Activated CD4-positive, alpha-beta T cell treated with anti-CD3 and anti-CD28 coated beads for 36 hours (primary cell): ENCODE data around the gene ANGPTL2. TPM values are rescaled to one million over a fixed set of nuclear protein-coding genes. Genes with fewer than 3 reads are reported as not detected.

ENCODE experiments used
- ATAC-seq: fragments of 200-7000 bp; cut with Tn5 transposase; one replicate; pipeline ENCODE4 v1.10.0; 2021; ENCODE audit warnings: mild to moderate bottlenecking, moderate library complexity
- CTCF ChIA-PET: fragments of 350-600 bp; sonication (Branson Sonifier 250); formaldehyde crosslinking; loops from one replicate; lab custom pipeline; 2021; ENCODE audit warnings: antibody characterized with exemption; lab: Charles Lee
- POLR2A ChIA-PET: fragments of 350-600 bp; sonication (Branson Sonifier 250); formaldehyde crosslinking; loops from one replicate; lab custom pipeline; 2021; ENCODE audit warnings: antibody characterized with exemption, inconsistent platforms; lab: Charles Lee
- DNase-seq: peaks from one replicate; pipeline ENCODE4 v3.0.0-alpha.2; 2020
- H3K27ac Mint-ChIP-seq: one replicate; pipeline ENCODE4 v1.8.0; 2021; ENCODE audit warnings: mixed read lengths
- H3K27me3 Mint-ChIP-seq: one replicate; pipeline ENCODE4 v1.8.0; 2021; ENCODE audit warnings: mixed read lengths
- H3K36me3 Mint-ChIP-seq: one replicate; pipeline ENCODE4 v1.8.0; 2021; ENCODE audit warnings: low read depth, mixed read lengths
- H3K4me1 Mint-ChIP-seq: one replicate; pipeline ENCODE4 v1.8.0; 2021; ENCODE audit warnings: mixed read lengths
- H3K4me3 Mint-ChIP-seq: one replicate; pipeline ENCODE4 v1.8.0; 2021; ENCODE audit warnings: mild to moderate bottlenecking, moderate library complexity, mixed read lengths
- H3K9me3 Mint-ChIP-seq: one replicate; pipeline ENCODE4 v1.8.0; 2021; ENCODE audit warnings: low read depth, mixed read lengths
- intact Hi-C, 2 experiments: fragments of 100-400 bp; cut with DNase I in 1 of 2; cut with micrococcal nuclease in 1 of 2; formaldehyde crosslinking; loops; one replicate each; pipeline versions ENCODE4 v1.14.2 to v1.15.1; 2022 to 2024; cut with DNase I, micrococcal nuclease
- total RNA-seq, 2 experiments: library from RNA; stranded (reverse); gene quantifications; one replicate each; pipeline ENCODE4 v1.2.3, GENCODE V29; 2021

ANGPTL2 gene
- total RNA-seq, 2 experiments from 2014 or later: not detected

- ATAC-seq (no peak), DNase-seq (no peak)
- no peaks in the 10 kb centered on the region for H3K36me3 Mint-ChIP-seq
- no peaks in the 10 kb centered on the region for H3K9me3 Mint-ChIP-seq
- CTCF ChIA-PET: no interaction called here
- H3K27me3 Mint-ChIP-seq: peaks cover 9% of the 10 kb centered on the region
- no peak overlapping the region for H3K27ac Mint-ChIP-seq
- H3K4me3 Mint-ChIP-seq: no peak overlapping the region
- intact Hi-C loops: no loop called here
- POLR2A ChIA-PET: no interaction called here
- H3K4me1 Mint-ChIP-seq: peaks cover 9% of the 10 kb centered on the region
These were observed 34.6 kb downstream of the ANGPTL2 start for GRCh38 chr9:127087836-127088235.

- Mint-ChIP-seq H3K4me1 (peaks cover 9% of the 10 kb centered on the region), H3K9me3 (no peaks in the 10 kb centered on the region), H3K27me3 (peaks cover 9% of the 10 kb centered on the region), H3K4me3 (no peak overlapping the region), H3K27ac (no peak overlapping the region), H3K36me3 (no peaks in the 10 kb centered on the region)
- no peak for ATAC-seq
- CTCF ChIA-PET: no interaction called here
- POLR2A ChIA-PET: no interaction called here
- DNase-seq: no peak
- intact Hi-C loops: no loop called here
These were observed 35.0 kb downstream of the ANGPTL2 start for GRCh38 chr9:127087411-127087810.

- Mint-ChIP-seq H3K4me3 (no peak overlapping the region), H3K27ac (no peak overlapping the region), H3K36me3 (no peaks in the 10 kb centered on the region), H3K9me3 (no peaks in the 10 kb centered on the region), H3K27me3 (peaks cover 9% of the 10 kb centered on the region), H3K4me1 (peaks cover 9% of the 10 kb centered on the region)
- CTCF ChIA-PET: no interaction called here
- no peak for ATAC-seq
- no peak for DNase-seq
- intact Hi-C loops: no loop called here
- POLR2A ChIA-PET: no interaction called here
These were observed 35.7 kb downstream of the ANGPTL2 start for GRCh38 chr9:127086771-127087170.

- CTCF ChIA-PET: no interaction called here
- ATAC-seq: no peak
- no peaks in the 10 kb centered on the region for H3K36me3 Mint-ChIP-seq
These were observed 37.2 kb downstream of the ANGPTL2 start for GRCh38 chr9:127085186-127085585.

GRCh38 chr9:127084076-127085039 is 38.1 kb downstream of the ANGPTL2 start:
- H3K36me3 Mint-ChIP-seq: no peaks in the 10 kb centered on the region
- peaks cover 9% of the 10 kb centered on the region for H3K27me3 Mint-ChIP-seq
- ChIA-PET POLR2A (interaction anchor here (0.7 kb wide), 1 partner anchor 15 kb away, joined by 3 read pairs; no protein-coding TSS in a partner anchor), CTCF (interaction anchor here (0.6 to 0.9 kb wide), 3 partner anchors 16 to 118 kb away, joined by 3 read pairs; no protein-coding TSS in a partner anchor)
- H3K9me3 Mint-ChIP-seq: no peaks in the 10 kb centered on the region
- intact Hi-C loops: no loop called here
- DNase-seq (no peak), ATAC-seq (no peak)
- no peak overlapping the region for H3K27ac Mint-ChIP-seq
- H3K4me1 Mint-ChIP-seq: peaks cover 9% of the 10 kb centered on the region
- no peak overlapping the region for H3K4me3 Mint-ChIP-seq

More at GRCh38 chr9:127085186-127085585, 37.2 kb downstream of the ANGPTL2 start:
- Mint-ChIP-seq H3K4me3 (no peak overlapping the region), H3K27me3 (peaks cover 9% of the 10 kb centered on the region), H3K27ac (no peak overlapping the region), H3K4me1 (peaks cover 9% of the 10 kb centered on the region), H3K9me3 (no peaks in the 10 kb centered on the region)
- no peak for DNase-seq
- POLR2A ChIA-PET: no interaction called here
- intact Hi-C loops: no loop called here

GRCh38 chr9:127083138-127083980 is 39.1 kb downstream of the ANGPTL2 start:
- ChIA-PET POLR2A (interaction anchor here (0.6 kb wide), 1 partner anchor 111 kb away, joined by 3 read pairs; no protein-coding TSS in a partner anchor), CTCF (interaction anchor here (0.6 to 0.9 kb wide), 5 partner anchors 15 to 340 kb away, joined by 3 read pairs; no protein-coding TSS in a partner anchor)
- intact Hi-C loops: no loop called here
- no peak overlapping the region for H3K4me3 Mint-ChIP-seq
- no peak for ATAC-seq
- no peak for DNase-seq
- no peak overlapping the region for H3K27ac Mint-ChIP-seq
- no peaks in the 10 kb centered on the region for H3K36me3 Mint-ChIP-seq
- peaks cover 9% of the 10 kb centered on the region for H3K27me3 Mint-ChIP-seq
- peaks cover 9% of the 10 kb centered on the region for H3K4me1 Mint-ChIP-seq
- H3K9me3 Mint-ChIP-seq: no peaks in the 10 kb centered on the region

GRCh38 chr9:127081250-127082185 is 40.9 kb downstream of the ANGPTL2 start:
- CTCF ChIA-PET: interaction anchor here (0.6 kb wide), 1 partner anchor 215 kb away, joined by 4 read pairs; no protein-coding TSS in a partner anchor
- DNase-seq: no peak
- H3K4me3 Mint-ChIP-seq: no peak overlapping the region
- intact Hi-C loops: no loop called here
- H3K27ac Mint-ChIP-seq: no peak overlapping the region
- peaks cover 9% of the 10 kb centered on the region for H3K4me1 Mint-ChIP-seq
- H3K9me3 Mint-ChIP-seq: no peaks in the 10 kb centered on the region
- no peaks in the 10 kb centered on the region for H3K36me3 Mint-ChIP-seq
- no peak for ATAC-seq
- peaks cover 13% of the 10 kb centered on the region for H3K27me3 Mint-ChIP-seq
- POLR2A ChIA-PET: no interaction called here

GRCh38 chr9:127079446-127080140 is 42.8 kb downstream of the ANGPTL2 start:
- H3K4me1 Mint-ChIP-seq: peaks cover 4% of the 10 kb centered on the region
- DNase-seq (no peak), ATAC-seq (no peak)
- intact Hi-C loops: no loop called here
- ChIA-PET CTCF (no interaction called here), POLR2A (no interaction called here)
- H3K27me3 Mint-ChIP-seq: peaks cover 7% of the 10 kb centered on the region
- no peaks in the 10 kb centered on the region for H3K9me3 Mint-ChIP-seq
- no peak overlapping the region for H3K4me3 Mint-ChIP-seq
- H3K27ac Mint-ChIP-seq: no peak overlapping the region
- no peaks in the 10 kb centered on the region for H3K36me3 Mint-ChIP-seq

GRCh38 chr9:127078988-127079387 is 43.4 kb downstream of the ANGPTL2 start:
- intact Hi-C loops: no loop called here
- CTCF ChIA-PET: no interaction called here
- POLR2A ChIA-PET: no interaction called here
- no peaks in the 10 kb centered on the region for H3K4me1 Mint-ChIP-seq
- ATAC-seq: no peak
- H3K36me3 Mint-ChIP-seq: no peaks in the 10 kb centered on the region
- DNase-seq: no peak
- no peaks in the 10 kb centered on the region for H3K9me3 Mint-ChIP-seq
- peaks cover 7% of the 10 kb centered on the region for H3K27me3 Mint-ChIP-seq
- H3K4me3 Mint-ChIP-seq: no peak overlapping the region
- no peak overlapping the region for H3K27ac Mint-ChIP-seq

GRCh38 chr9:127078336-127078735 is 44.1 kb downstream of the ANGPTL2 start:
- intact Hi-C loops: no loop called here
- no peak overlapping the region for H3K4me3 Mint-ChIP-seq

More at GRCh38 chr9:127078336-127078735, 44.1 kb downstream of the ANGPTL2 start:
- Mint-ChIP-seq H3K36me3 (no peaks in the 10 kb centered on the region), H3K4me1 (no peaks in the 10 kb centered on the region), H3K27me3 (peaks cover 7% of the 10 kb centered on the region), H3K27ac (no peak overlapping the region), H3K9me3 (no peaks in the 10 kb centered on the region)
- DNase-seq (no peak), ATAC-seq (no peak)
- ChIA-PET POLR2A (no interaction called here), CTCF (interaction anchor here (0.7 kb wide), 1 partner anchor 165 kb away, joined by 3 read pairs; no protein-coding TSS in a partner anchor)
